DOHH2 (cell line): ENCODE measurements around the gene PTH2.

ENCODE experiments used
- H3F3A ChIP-seq: fragments of 200-600 bp; sonication (generic), shearing (Covaris generic); 2 replicates; pipeline ENCODE4 v1.6.0; 2016; ENCODE audit warnings: antibody characterized with exemption, mild to moderate bottlenecking; ENCODE audit not compliant: control insufficient read depth, insufficient read depth
- H3K27ac ChIP-seq: fragments of 200-600 bp; sonication (generic); 2 replicates; pipeline ENCODE4 v1.5.1; 2014; ENCODE audit warnings: low read depth, mild to moderate bottlenecking, low read length, moderate library complexity
- H3K27me3 ChIP-seq: fragments of 200-600 bp; sonication (generic); 2 replicates; pipeline ENCODE4 v1.6.1; 2014; ENCODE audit warnings: mild to moderate bottlenecking, low read length, mixed read lengths; ENCODE audit not compliant: control insufficient read depth
- H3K36me3 ChIP-seq: fragments of 200-600 bp; sonication (generic); 2 replicates; pipeline ENCODE4 v1.6.1; 2014; ENCODE audit warnings: mild to moderate bottlenecking, low read length, moderate library complexity, mixed read lengths; ENCODE audit not compliant: control insufficient read depth
- H3K4me1 ChIP-seq: fragments of 200-600 bp; sonication (generic); 2 replicates; pipeline ENCODE4 v1.6.1; 2014; ENCODE audit warnings: mild to moderate bottlenecking, low read length, mixed read lengths; ENCODE audit not compliant: control insufficient read depth
- H3K4me2 ChIP-seq: fragments of 200-600 bp; sonication (generic); 2 replicates; pipeline ENCODE4 v1.6.0; 2014; ENCODE audit warnings: mild to moderate bottlenecking, low read length, moderate library complexity
- H3K4me3 ChIP-seq: fragments of 200-600 bp; sonication (generic); 2 replicates; pipeline ENCODE4 v1.5.1; 2014; ENCODE audit warnings: mild to moderate bottlenecking, low read length, mixed read lengths
- H3K79me2 ChIP-seq: fragments of 200-600 bp; sonication (generic); 2 replicates; pipeline ENCODE4 v1.6.1; 2014; ENCODE audit warnings: mild to moderate bottlenecking, low read length, mixed read lengths; ENCODE audit not compliant: control insufficient read depth
- H3K9me2 ChIP-seq: fragments of 200-600 bp; sonication (generic); replicated peaks from 2 replicates; pipeline ENCODE4 v1.6.1; 2014; ENCODE audit warnings: mild to moderate bottlenecking, low read length, mixed read lengths; ENCODE audit not compliant: control insufficient read depth
- H3K9me3 ChIP-seq: fragments of 200-600 bp; sonication (generic); 2 replicates; pipeline ENCODE4 v1.6.1; 2014; ENCODE audit warnings: antibody characterized with exemption, low read length, mixed read lengths; ENCODE audit not compliant: control insufficient read depth, insufficient read depth
- H4K20me1 ChIP-seq: fragments of 200-600 bp; sonication (generic); 2 replicates; pipeline ENCODE4 v1.6.0; 2014; ENCODE audit warnings: low read depth, mild to moderate bottlenecking, antibody characterized with exemption, low read length, moderate library complexity; ENCODE audit not compliant: control insufficient read depth, insufficient read depth
- CTCF ChIP-seq: fragments of 200-600 bp; sonication (generic); IDR thresholded peaks from one replicate; pipeline ENCODE4 v1.5.1; 2014; ENCODE audit warnings: antibody characterized with exemption, mild to moderate bottlenecking, low read depth, low read length; ENCODE audit not compliant: poor library complexity, severe bottlenecking
- EZH2phosphoT487 ChIP-seq: fragments of 200-600 bp; sonication (generic); IDR thresholded peaks from 2 replicates; pipeline ENCODE4 v1.6.1; 2017; ENCODE audit warnings: borderline replicate concordance, mild to moderate bottlenecking, antibody characterized with exemption, low read length, moderate library complexity, mixed read lengths

The PTH2 gene

GRCh38 chr19:49400029-49400428 is 23.2 kb downstream of the PTH2 start:
- Histone ChIP-seq H3K79me2 (no peaks in the 10 kb centered on the region), H3K9me3 (no peaks in the 10 kb centered on the region), H3K4me1 (peaks cover 28% of the 10 kb centered on the region), H3F3A (peaks cover 5% of the 10 kb centered on the region), H4K20me1 (no peaks in the 10 kb centered on the region), H3K27me3 (no peaks in the 10 kb centered on the region), H3K9me2 (no peaks in the 10 kb centered on the region), H3K36me3 (no peaks in the 10 kb centered on the region), H3K4me3 (no peak overlapping the region), H3K27ac (no peak overlapping the region), H3K4me2 (no peak overlapping the region)
- no peak for TF ChIP-seq EZH2phosphoT487

- no peaks in the 10 kb centered on the region for H3K36me3 ChIP-seq
- H3K27ac ChIP-seq = no peak overlapping the region
- H3K9me3 ChIP-seq = no peaks in the 10 kb centered on the region
- H3K4me1 ChIP-seq = peaks cover 17% of the 10 kb centered on the region
- H3K4me2 ChIP-seq = no peak overlapping the region
- TF ChIP-seq CTCF (no peak), EZH2phosphoT487 (no peak)
- H3K9me2 ChIP-seq = no peaks in the 10 kb centered on the region
- no peaks in the 10 kb centered on the region for H4K20me1 ChIP-seq
- peaks cover 5% of the 10 kb centered on the region for H3F3A ChIP-seq
- no peaks in the 10 kb centered on the region for H3K79me2 ChIP-seq
- no peak overlapping the region for H3K4me3 ChIP-seq
- H3K27me3 ChIP-seq = no peaks in the 10 kb centered on the region
Measured at GRCh38 chr19:49398931-49399330, 24.3 kb downstream of the PTH2 start.

- Histone ChIP-seq H3F3A (peaks cover 2% of the 10 kb centered on the region; the same call in 1 of the 2 replicates), H3K4me3 (no peak overlapping the region), H3K27ac (no peak overlapping the region), H3K36me3 (no peaks in the 10 kb centered on the region), H3K9me3 (no peaks in the 10 kb centered on the region), H3K4me2 (no peak overlapping the region), H4K20me1 (no peaks in the 10 kb centered on the region), H3K79me2 (no peaks in the 10 kb centered on the region), H3K9me2 (no peaks in the 10 kb centered on the region), H3K4me1 (peaks cover 17% of the 10 kb centered on the region), H3K27me3 (no peaks in the 10 kb centered on the region)
- no peak for TF ChIP-seq EZH2phosphoT487
- TF ChIP-seq CTCF = no peak
Measured at GRCh38 chr19:49398001-49398615, 25.1 kb downstream of the PTH2 start.

GRCh38 chr19:49396738-49397505 is 26.3 kb downstream of the PTH2 start:
- no peaks in the 10 kb centered on the region for H3K27me3 ChIP-seq
- no peaks in the 10 kb centered on the region for H3K36me3 ChIP-seq
- H3K4me3 ChIP-seq = no peak overlapping the region
- no peak overlapping the region for H3K27ac ChIP-seq
- H3K4me1 ChIP-seq = peaks cover 15% of the 10 kb centered on the region
- TF ChIP-seq CTCF (no peak), EZH2phosphoT487 (no peak)
- no peaks in the 10 kb centered on the region for H4K20me1 ChIP-seq
- H3K9me3 ChIP-seq = no peaks in the 10 kb centered on the region
- H3K79me2 ChIP-seq = no peaks in the 10 kb centered on the region
- H3F3A ChIP-seq = no peaks in the 10 kb centered on the region
- no peak overlapping the region for H3K4me2 ChIP-seq
- no peaks in the 10 kb centered on the region for H3K9me2 ChIP-seq
